DOHH2 (cell line): Measurements from ENCODE around the gene ABTB2.

Source experiments
- H3F3A ChIP-seq: fragments of 200-600 bp; sonication (generic), shearing (Covaris generic); 2 replicates; pipeline ENCODE4 v1.6.0; 2016; ENCODE audit warnings: antibody characterized with exemption, mild to moderate bottlenecking; ENCODE audit not compliant: control insufficient read depth, insufficient read depth
- H3K27ac ChIP-seq: fragments of 200-600 bp; sonication (generic); 2 replicates; pipeline ENCODE4 v1.5.1; 2014; ENCODE audit warnings: low read depth, mild to moderate bottlenecking, low read length, moderate library complexity
- H3K27me3 ChIP-seq: fragments of 200-600 bp; sonication (generic); 2 replicates; pipeline ENCODE4 v1.6.1; 2014; ENCODE audit warnings: mild to moderate bottlenecking, low read length, mixed read lengths; ENCODE audit not compliant: control insufficient read depth
- H3K36me3 ChIP-seq: fragments of 200-600 bp; sonication (generic); 2 replicates; pipeline ENCODE4 v1.6.1; 2014; ENCODE audit warnings: mild to moderate bottlenecking, low read length, moderate library complexity, mixed read lengths; ENCODE audit not compliant: control insufficient read depth
- H3K4me1 ChIP-seq: fragments of 200-600 bp; sonication (generic); 2 replicates; pipeline ENCODE4 v1.6.1; 2014; ENCODE audit warnings: mild to moderate bottlenecking, low read length, mixed read lengths; ENCODE audit not compliant: control insufficient read depth
- H3K4me2 ChIP-seq: fragments of 200-600 bp; sonication (generic); 2 replicates; pipeline ENCODE4 v1.6.0; 2014; ENCODE audit warnings: mild to moderate bottlenecking, low read length, moderate library complexity
- H3K4me3 ChIP-seq: fragments of 200-600 bp; sonication (generic); 2 replicates; pipeline ENCODE4 v1.5.1; 2014; ENCODE audit warnings: mild to moderate bottlenecking, low read length, mixed read lengths
- H3K79me2 ChIP-seq: fragments of 200-600 bp; sonication (generic); 2 replicates; pipeline ENCODE4 v1.6.1; 2014; ENCODE audit warnings: mild to moderate bottlenecking, low read length, mixed read lengths; ENCODE audit not compliant: control insufficient read depth
- H3K9me2 ChIP-seq: fragments of 200-600 bp; sonication (generic); replicated peaks from 2 replicates; pipeline ENCODE4 v1.6.1; 2014; ENCODE audit warnings: mild to moderate bottlenecking, low read length, mixed read lengths; ENCODE audit not compliant: control insufficient read depth
- H3K9me3 ChIP-seq: fragments of 200-600 bp; sonication (generic); 2 replicates; pipeline ENCODE4 v1.6.1; 2014; ENCODE audit warnings: antibody characterized with exemption, low read length, mixed read lengths; ENCODE audit not compliant: control insufficient read depth, insufficient read depth
- H4K20me1 ChIP-seq: fragments of 200-600 bp; sonication (generic); 2 replicates; pipeline ENCODE4 v1.6.0; 2014; ENCODE audit warnings: low read depth, mild to moderate bottlenecking, antibody characterized with exemption, low read length, moderate library complexity; ENCODE audit not compliant: control insufficient read depth, insufficient read depth
- EZH2phosphoT487 ChIP-seq: fragments of 200-600 bp; sonication (generic); IDR thresholded peaks from 2 replicates; pipeline ENCODE4 v1.6.1; 2017; ENCODE audit warnings: borderline replicate concordance, mild to moderate bottlenecking, antibody characterized with exemption, low read length, moderate library complexity, mixed read lengths
- TF ChIP-seq, protein P1 (sequence below): fragments of 200-600 bp; sonication (generic); IDR thresholded peaks from one replicate; pipeline ENCODE4 v1.5.1; 2014; ENCODE audit warnings: antibody characterized with exemption, mild to moderate bottlenecking, low read depth, low read length; ENCODE audit not compliant: poor library complexity, severe bottlenecking

ABTB2 gene

DNA sequence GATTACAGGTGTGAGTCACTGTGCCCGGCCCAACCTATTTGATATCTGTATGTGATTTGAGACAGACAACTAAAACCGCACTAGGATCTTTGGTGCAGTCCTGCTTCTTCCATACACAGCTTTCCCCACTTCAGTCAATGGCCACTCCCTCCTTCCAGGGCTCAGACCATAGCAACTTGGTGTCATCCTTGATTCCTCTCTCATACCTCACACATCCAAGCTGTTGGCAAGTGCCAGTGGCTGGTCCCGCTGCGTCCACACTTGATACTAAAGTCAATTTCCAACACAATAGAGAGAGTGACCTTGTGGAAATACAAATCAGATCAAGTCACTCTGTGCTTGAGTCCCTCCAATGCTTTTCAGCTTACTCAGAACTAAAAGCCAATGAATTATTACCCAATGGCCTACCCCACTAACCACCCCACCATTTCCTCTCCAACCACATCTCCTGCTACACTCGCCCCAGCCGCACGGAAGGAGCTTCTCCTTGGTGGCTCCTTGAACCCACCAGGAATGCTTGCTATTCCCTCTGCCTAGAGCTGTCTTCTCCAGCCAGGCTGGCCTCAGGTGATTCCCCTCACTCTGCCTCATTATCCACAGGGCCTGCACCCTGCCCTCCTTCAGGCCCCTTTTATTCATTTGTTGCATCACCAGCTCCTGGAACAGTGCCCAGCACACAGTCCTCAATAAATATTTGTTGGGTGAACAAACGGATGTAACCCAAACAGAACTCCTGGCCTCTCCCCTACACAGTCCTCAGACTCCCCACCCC lies 12.9 kb downstream of the ABTB2 start:
- Histone ChIP-seq H3K36me3 (no peaks in the 10 kb centered on the region), H3K27me3 (peaks cover 32% of the 10 kb centered on the region), H3K4me2 (no peak overlapping the region), H3K27ac (no peak overlapping the region), H3K9me2 (no peaks in the 10 kb centered on the region), H3K4me3 (no peak overlapping the region), H4K20me1 (no peaks in the 10 kb centered on the region), H3K79me2 (no peaks in the 10 kb centered on the region), H3K4me1 (no peaks in the 10 kb centered on the region; the same call in 1 of the 2 replicates), H3F3A (no peaks in the 10 kb centered on the region), H3K9me3 (no peaks in the 10 kb centered on the region)
- TF ChIP-seq, protein P1, sequence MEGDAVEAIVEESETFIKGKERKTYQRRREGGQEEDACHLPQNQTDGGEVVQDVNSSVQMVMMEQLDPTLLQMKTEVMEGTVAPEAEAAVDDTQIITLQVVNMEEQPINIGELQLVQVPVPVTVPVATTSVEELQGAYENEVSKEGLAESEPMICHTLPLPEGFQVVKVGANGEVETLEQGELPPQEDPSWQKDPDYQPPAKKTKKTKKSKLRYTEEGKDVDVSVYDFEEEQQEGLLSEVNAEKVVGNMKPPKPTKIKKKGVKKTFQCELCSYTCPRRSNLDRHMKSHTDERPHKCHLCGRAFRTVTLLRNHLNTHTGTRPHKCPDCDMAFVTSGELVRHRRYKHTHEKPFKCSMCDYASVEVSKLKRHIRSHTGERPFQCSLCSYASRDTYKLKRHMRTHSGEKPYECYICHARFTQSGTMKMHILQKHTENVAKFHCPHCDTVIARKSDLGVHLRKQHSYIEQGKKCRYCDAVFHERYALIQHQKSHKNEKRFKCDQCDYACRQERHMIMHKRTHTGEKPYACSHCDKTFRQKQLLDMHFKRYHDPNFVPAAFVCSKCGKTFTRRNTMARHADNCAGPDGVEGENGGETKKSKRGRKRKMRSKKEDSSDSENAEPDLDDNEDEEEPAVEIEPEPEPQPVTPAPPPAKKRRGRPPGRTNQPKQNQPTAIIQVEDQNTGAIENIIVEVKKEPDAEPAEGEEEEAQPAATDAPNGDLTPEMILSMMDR, result no peak
- TF ChIP-seq EZH2phosphoT487, result no peak

DNA sequence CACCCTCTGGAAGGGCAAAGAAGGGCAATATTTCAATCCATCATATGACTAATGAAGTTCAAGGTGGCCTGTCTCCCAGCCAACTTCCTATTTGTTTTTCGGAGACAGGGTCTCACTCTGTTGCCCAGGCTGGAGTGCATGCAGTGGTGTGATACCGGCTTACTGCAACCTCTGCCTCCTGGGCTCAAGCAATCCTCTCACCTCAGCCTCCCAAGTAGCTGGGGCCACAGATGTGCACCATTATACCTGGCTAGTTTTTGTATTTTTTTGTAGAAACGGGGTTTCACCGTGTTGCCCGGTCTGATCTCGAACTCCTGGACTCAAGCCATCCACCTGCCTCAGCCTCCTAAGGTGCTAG lies 13.4 kb downstream of the ABTB2 start:
- H3K27me3 ChIP-seq, result peaks cover 29% of the 10 kb centered on the region; the same call in 1 of the 2 replicates
- H3F3A ChIP-seq, result no peaks in the 10 kb centered on the region
- TF ChIP-seq EZH2phosphoT487, result no peak
- TF ChIP-seq, protein P1, result no peak
- H3K4me1 ChIP-seq, result no peaks in the 10 kb centered on the region; the same call in 1 of the 2 replicates
- H3K4me3 ChIP-seq, result no peak overlapping the region
- H3K4me2 ChIP-seq, result no peak overlapping the region
- H3K27ac ChIP-seq, result no peak overlapping the region
- H3K9me2 ChIP-seq, result no peaks in the 10 kb centered on the region
- H4K20me1 ChIP-seq, result no peaks in the 10 kb centered on the region
- H3K36me3 ChIP-seq, result no peaks in the 10 kb centered on the region
- H3K79me2 ChIP-seq, result no peaks in the 10 kb centered on the region
- no peaks in the 10 kb centered on the region for H3K9me3 ChIP-seq

DNA sequence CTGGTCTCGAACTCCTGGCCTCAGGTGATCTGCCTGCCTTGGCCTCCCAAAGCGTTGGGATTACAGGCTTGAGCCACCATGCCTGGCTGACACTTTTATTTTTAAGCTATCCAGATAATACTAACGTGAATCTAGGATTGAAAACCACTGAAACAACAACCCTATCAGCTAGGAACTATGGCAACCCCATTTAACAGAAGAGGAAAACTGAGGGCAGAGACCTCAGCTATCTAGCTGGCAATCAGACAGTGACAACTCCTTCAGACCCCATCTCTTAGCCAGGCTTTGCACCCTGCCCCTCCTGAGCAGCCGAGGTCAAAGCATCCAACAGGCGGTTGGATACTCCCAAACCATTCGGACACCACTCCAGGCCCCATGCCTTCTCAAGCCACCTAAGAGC lies 14.1 kb downstream of the ABTB2 start:
- TF ChIP-seq, protein P1, result no peak
- no peak for TF ChIP-seq EZH2phosphoT487
- H3F3A ChIP-seq, result no peaks in the 10 kb centered on the region
- no peaks in the 10 kb centered on the region for H3K79me2 ChIP-seq
- no peaks in the 10 kb centered on the region; the same call in 1 of the 2 replicates for H3K4me1 ChIP-seq
- no peaks in the 10 kb centered on the region for H3K36me3 ChIP-seq
- no peaks in the 10 kb centered on the region for H3K9me2 ChIP-seq
- H3K4me3 ChIP-seq, result no peak overlapping the region
- no peaks in the 10 kb centered on the region for H4K20me1 ChIP-seq
- H3K4me2 ChIP-seq, result no peak overlapping the region
- H3K27ac ChIP-seq, result no peak overlapping the region
- no peaks in the 10 kb centered on the region for H3K9me3 ChIP-seq
- H3K27me3 ChIP-seq, result peaks cover 22% of the 10 kb centered on the region; the same call in 1 of the 2 replicates
